SK-N-SH (cell line): ENCODE results near the gene C16orf92.

Experiments
- FOXJ3 ChIP-seq: sonication (generic); formaldehyde crosslinking; IDR thresholded peaks from 2 replicates; pipeline ENCODE4 v1.5.1; 2020; ENCODE audit warnings: mild to moderate bottlenecking, missing genetic modification reagents
- SMC3 ChIP-seq: IDR thresholded peaks from 2 replicates; pipeline ENCODE4 v1.6.1; 2012; ENCODE audit warnings: low read depth, low read length, improper control_type of control experiment
- TF ChIP-seq, protein P1 (sequence below): IDR thresholded peaks from 2 replicates; pipeline ENCODE4 v1.4.0; 2012; ENCODE audit warnings: low read depth, borderline replicate concordance
- TF ChIP-seq, protein P2 (sequence below): fragments of 200-600 bp; sonication (generic); IDR thresholded peaks from 2 replicates; pipeline ENCODE4 v1.6.1; 2017; ENCODE audit warnings: antibody characterized with exemption, mild to moderate bottlenecking, moderate library complexity

DNA sequence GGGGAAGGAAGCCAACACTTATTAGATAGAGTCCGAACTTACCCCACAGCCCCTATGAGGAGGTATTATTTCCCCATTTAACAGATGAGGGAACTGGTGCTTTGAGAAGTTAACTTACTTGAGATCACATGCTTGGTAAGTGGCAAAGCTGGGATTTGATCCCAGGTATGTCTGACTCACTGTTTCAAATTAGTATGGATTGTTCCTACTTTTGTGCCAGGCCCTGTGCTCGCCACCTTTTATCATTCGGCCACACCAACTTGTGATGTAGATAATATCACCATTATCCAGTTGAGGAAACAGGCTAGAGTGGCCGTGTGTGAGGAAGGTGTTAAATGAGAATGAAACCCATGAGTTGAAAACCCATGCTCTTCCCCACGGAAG lies 38.2 kb upstream of the C16orf92 start:
- TF ChIP-seq SMC3: no peak
- no peak for TF ChIP-seq FOXJ3 (CRISPR knock-in tag)
- TF ChIP-seq, protein P1, sequence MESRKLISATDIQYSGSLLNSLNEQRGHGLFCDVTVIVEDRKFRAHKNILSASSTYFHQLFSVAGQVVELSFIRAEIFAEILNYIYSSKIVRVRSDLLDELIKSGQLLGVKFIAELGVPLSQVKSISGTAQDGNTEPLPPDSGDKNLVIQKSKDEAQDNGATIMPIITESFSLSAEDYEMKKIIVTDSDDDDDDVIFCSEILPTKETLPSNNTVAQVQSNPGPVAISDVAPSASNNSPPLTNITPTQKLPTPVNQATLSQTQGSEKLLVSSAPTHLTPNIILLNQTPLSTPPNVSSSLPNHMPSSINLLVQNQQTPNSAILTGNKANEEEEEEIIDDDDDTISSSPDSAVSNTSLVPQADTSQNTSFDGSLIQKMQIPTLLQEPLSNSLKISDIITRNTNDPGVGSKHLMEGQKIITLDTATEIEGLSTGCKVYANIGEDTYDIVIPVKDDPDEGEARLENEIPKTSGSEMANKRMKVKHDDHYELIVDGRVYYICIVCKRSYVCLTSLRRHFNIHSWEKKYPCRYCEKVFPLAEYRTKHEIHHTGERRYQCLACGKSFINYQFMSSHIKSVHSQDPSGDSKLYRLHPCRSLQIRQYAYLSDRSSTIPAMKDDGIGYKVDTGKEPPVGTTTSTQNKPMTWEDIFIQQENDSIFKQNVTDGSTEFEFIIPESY: no peak
- TF ChIP-seq, protein P2, sequence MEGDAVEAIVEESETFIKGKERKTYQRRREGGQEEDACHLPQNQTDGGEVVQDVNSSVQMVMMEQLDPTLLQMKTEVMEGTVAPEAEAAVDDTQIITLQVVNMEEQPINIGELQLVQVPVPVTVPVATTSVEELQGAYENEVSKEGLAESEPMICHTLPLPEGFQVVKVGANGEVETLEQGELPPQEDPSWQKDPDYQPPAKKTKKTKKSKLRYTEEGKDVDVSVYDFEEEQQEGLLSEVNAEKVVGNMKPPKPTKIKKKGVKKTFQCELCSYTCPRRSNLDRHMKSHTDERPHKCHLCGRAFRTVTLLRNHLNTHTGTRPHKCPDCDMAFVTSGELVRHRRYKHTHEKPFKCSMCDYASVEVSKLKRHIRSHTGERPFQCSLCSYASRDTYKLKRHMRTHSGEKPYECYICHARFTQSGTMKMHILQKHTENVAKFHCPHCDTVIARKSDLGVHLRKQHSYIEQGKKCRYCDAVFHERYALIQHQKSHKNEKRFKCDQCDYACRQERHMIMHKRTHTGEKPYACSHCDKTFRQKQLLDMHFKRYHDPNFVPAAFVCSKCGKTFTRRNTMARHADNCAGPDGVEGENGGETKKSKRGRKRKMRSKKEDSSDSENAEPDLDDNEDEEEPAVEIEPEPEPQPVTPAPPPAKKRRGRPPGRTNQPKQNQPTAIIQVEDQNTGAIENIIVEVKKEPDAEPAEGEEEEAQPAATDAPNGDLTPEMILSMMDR: no peak
